K562 (cell line): Measurements from ENCODE around the gene GCHFR. TPM values are rescaled to one million over a fixed set of nuclear protein-coding genes. Genes with fewer than 3 reads are reported as not detected.

ENCODE experiments used
- BRD4 ChIP-seq: fragments of 200-600 bp; sonication (generic); IDR thresholded peaks from 2 replicates; pipeline ENCODE4 v1.6.1; 2017; ENCODE audit warnings: inconsistent platforms
- EHMT2 ChIP-seq: fragments of 450-650 bp; IDR thresholded peaks from 2 replicates; pipeline ENCODE4 v1.6.1; 2018; ENCODE audit warnings: antibody characterized with exemption
- FOXK2 ChIP-seq, 2 experiments: fragments of 450-650 bp; IDR thresholded peaks in 1 of 2; conservative IDR thresholded peaks in 1 of 2; 2 replicates each; pipeline ENCODE4 v1.6.1; 2016; ENCODE audit warnings: low read depth in 2 of 2, mild to moderate bottlenecking in 1 of 2
- KAT2B ChIP-seq: IDR thresholded peaks from one replicate; pipeline ENCODE4 v1.6.1; 2012; ENCODE audit warnings: low read depth, mild to moderate bottlenecking, control low read depth, inconsistent platforms, low read length, moderate library complexity
- KDM4B ChIP-seq, 2 experiments: fragments of 450-650 bp in 1 of 2; sonication (generic) in 1 of 2; IDR thresholded peaks; 2 replicates each; pipeline ENCODE4 v1.6.1; 2016 to 2017; ENCODE audit warnings: borderline replicate concordance in 2 of 2, antibody characterized with exemption in 1 of 2, low read depth in 1 of 2, mild to moderate bottlenecking in 1 of 2
- KHSRP ChIP-seq: fragments of 450-650 bp; IDR thresholded peaks from 2 replicates; pipeline ENCODE4 v1.6.1; 2017
- NR2C1 ChIP-seq, 2 experiments: fragments of 450-650 bp; IDR thresholded peaks; 2 replicates each; pipeline ENCODE4 v1.6.1; 2017; ENCODE audit warnings: mild to moderate bottlenecking in 2 of 2, antibody characterized with exemption in 1 of 2, inconsistent platforms in 1 of 2, missing compliant biosample characterization in 1 of 2, missing genetic modification characterization in 1 of 2
- PRPF4 ChIP-seq: fragments of 200-400 bp; formaldehyde crosslinking; IDR thresholded peaks from one replicate; pipeline ENCODE4 v1.6.1; 2017; ENCODE audit warnings: low read length, low read depth, mild to moderate bottlenecking; ENCODE audit not compliant: insufficient read depth, poor library complexity, severe bottlenecking
- SAP30 ChIP-seq: fragments of 200-600 bp; sonication (generic); IDR thresholded peaks from 2 replicates; pipeline ENCODE4 v1.6.1; 2012; ENCODE audit warnings: borderline replicate concordance, low read depth, mild to moderate bottlenecking, moderate library complexity, low read length, control low read depth, inconsistent platforms; ENCODE audit not compliant: insufficient read depth, poor library complexity, severe bottlenecking
- STAT5B ChIP-seq: fragments of 250-450 bp; sonication (Bioruptor Pico); IDR thresholded peaks from 2 replicates; pipeline ENCODE4 v1.8.0; 2021; ENCODE audit warnings: mild to moderate bottlenecking, inconsistent platforms
- ZEB2 ChIP-seq: fragments of 450-650 bp; IDR thresholded peaks from 2 replicates; pipeline ENCODE4 v1.6.1; 2016
- ZKSCAN1 ChIP-seq: fragments of 150-350 bp; IDR thresholded peaks from 2 replicates; pipeline ENCODE4 v1.6.1; 2016; ENCODE audit warnings: low read depth, low read length
- ZNF224 ChIP-seq: sonication (generic); formaldehyde crosslinking; IDR thresholded peaks from 2 replicates; pipeline ENCODE4 v1.8.0; 2022; ENCODE audit warnings: mild to moderate bottlenecking, missing genetic modification reagents
- ZNF263 ChIP-seq: sonication (generic); formaldehyde crosslinking; IDR thresholded peaks from 2 replicates; pipeline ENCODE4 v1.8.0; 2022; ENCODE audit warnings: mild to moderate bottlenecking, missing genetic modification reagents, borderline replicate concordance
- ZNF445 ChIP-seq: fragments of 250-450 bp; sonication (Bioruptor Pico); IDR thresholded peaks from 2 replicates; pipeline ENCODE4 v1.4.0; 2020; ENCODE audit warnings: low read depth, mild to moderate bottlenecking, moderate library complexity
- ZNF551 ChIP-seq: fragments of 250-450 bp; sonication (Bioruptor Pico); IDR thresholded peaks from 2 replicates; pipeline ENCODE4 v1.5.0; 2021; ENCODE audit warnings: mild to moderate bottlenecking, moderate library complexity
- ZSCAN29 ChIP-seq: fragments of 450-650 bp; IDR thresholded peaks from 2 replicates; pipeline ENCODE4 v1.6.1; 2017
- polyA plus RNA-seq, 8 experiments: library from polyadenylated mRNA; depleted of rRNA in 4 of 8; stranded (reverse) in 5 of 8; unstranded in 3 of 8; fragments of >200 nt; fragmentation: Nextera tagmentation in 2 of 8; fragmentation: Illumina TruSeq in 1 of 8; extraction: Ambion mirVana in 2 of 8; extraction: Trizol in 1 of 8; gene quantifications; 2 replicates each; pipeline versions ENCODE4 v1.2.1 to v1.2.3, GENCODE V29; 2011 to 2014; ENCODE audit warnings: inconsistent platforms in 1 of 8, missing spikeins in 1 of 8
- total RNA-seq, 7 experiments: library from RNA; depleted of rRNA in 6 of 7; stranded (reverse); fragments of >200 nt in 6 of 7; fragmentation: Illumina TruSeq in 2 of 7; extraction: Trizol in 2 of 7; gene quantifications; 2 replicates each; pipeline versions ENCODE4 v1.2.1 to v1.2.3, GENCODE V29; 2011 to 2021; ENCODE audit warnings: low replicate concordance in 1 of 7
- TF ChIP-seq, protein P1 (sequence below): fragments of 250-450 bp; sonication (Bioruptor Pico); IDR thresholded peaks from 2 replicates; pipeline ENCODE4 v1.4.0; 2020
- TF ChIP-seq, protein P2 (sequence below): IDR thresholded peaks from 3 replicates; pipeline ENCODE4 v1.6.1; 2011; ENCODE audit warnings: borderline replicate concordance, mild to moderate bottlenecking; ENCODE audit not compliant: insufficient read length, insufficient read depth
- TF ChIP-seq, protein P3 (sequence below): fragments of 250-450 bp; sonication (Bioruptor Pico); IDR thresholded peaks from 2 replicates; pipeline ENCODE4 v1.4.0; 2020

The GCHFR gene
- total and polyA plus RNA-seq, 9 of the 15 experiments (the other 6 are each of a cell fraction or from before 2014, with no cell fraction given): 8.7 to 83.5 (median 20.8) TPM

DNA sequence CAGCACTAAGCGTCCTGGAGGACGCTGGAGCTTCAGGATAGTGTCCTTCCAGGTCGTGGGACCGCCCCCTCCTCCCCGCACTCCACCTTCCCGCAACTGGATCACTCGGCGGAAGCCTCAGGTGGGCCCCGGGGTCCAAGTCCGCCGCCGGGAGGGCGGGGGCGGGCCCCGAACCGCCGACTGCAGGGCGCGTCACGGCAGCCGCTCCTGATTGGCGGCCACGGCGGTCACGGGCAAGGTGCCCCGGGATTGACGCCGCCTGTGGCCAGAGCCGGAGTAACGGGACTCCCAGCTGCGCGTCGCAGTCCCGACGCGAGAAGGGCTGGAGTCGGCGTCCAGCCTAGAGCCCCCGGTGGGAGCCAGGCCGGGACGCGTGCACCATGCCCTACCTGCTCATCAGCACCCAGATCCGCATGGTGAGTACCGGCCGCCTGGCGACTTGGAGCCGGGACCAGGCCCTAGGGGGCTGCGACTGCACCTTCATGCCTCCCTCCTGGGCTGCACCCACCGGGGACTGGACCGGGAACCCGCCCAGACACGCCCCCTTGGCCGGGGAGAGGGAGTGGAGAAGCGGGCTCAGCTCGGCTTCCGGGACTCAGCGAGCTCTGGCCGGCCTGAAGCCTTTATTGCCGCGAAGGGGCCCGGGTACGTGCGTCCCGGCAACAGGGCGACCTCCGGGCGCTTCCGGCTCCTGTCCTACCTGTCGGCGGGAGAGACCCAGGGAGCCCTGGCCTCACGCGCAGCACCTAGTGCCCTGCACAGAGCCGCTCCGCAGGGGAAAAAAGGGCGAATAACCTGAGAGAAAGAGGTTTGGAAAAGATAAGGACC lies at the start of gene GCHFR (continued):
- TF ChIP-seq STAT5B (CRISPR knock-in tag): no peak
- peak; percentile 28; the same call in 1 of the 2 replicates for TF ChIP-seq ZEB2
- TF ChIP-seq KAT2B: no peak
- TF ChIP-seq KDM4B (IDR thresholded peaks at IDR 0.05; ENCODE audit: borderline replicate concordance in 2 of 2, low read depth in 1 of 2): peak in 1 of 2 experiments; percentile 34; a peak in 1 of 4 replicates
- no peak for TF ChIP-seq ZNF224 (CRISPR knock-in tag)
- no peak for TF ChIP-seq NR2C1 (IDR thresholded peaks at IDR 0.05)
- no peak for TF ChIP-seq NR2C1 (tag; IDR thresholded peaks at IDR 0.05)
- TF ChIP-seq SAP30: peak; percentile 67
- TF ChIP-seq, protein P1, sequence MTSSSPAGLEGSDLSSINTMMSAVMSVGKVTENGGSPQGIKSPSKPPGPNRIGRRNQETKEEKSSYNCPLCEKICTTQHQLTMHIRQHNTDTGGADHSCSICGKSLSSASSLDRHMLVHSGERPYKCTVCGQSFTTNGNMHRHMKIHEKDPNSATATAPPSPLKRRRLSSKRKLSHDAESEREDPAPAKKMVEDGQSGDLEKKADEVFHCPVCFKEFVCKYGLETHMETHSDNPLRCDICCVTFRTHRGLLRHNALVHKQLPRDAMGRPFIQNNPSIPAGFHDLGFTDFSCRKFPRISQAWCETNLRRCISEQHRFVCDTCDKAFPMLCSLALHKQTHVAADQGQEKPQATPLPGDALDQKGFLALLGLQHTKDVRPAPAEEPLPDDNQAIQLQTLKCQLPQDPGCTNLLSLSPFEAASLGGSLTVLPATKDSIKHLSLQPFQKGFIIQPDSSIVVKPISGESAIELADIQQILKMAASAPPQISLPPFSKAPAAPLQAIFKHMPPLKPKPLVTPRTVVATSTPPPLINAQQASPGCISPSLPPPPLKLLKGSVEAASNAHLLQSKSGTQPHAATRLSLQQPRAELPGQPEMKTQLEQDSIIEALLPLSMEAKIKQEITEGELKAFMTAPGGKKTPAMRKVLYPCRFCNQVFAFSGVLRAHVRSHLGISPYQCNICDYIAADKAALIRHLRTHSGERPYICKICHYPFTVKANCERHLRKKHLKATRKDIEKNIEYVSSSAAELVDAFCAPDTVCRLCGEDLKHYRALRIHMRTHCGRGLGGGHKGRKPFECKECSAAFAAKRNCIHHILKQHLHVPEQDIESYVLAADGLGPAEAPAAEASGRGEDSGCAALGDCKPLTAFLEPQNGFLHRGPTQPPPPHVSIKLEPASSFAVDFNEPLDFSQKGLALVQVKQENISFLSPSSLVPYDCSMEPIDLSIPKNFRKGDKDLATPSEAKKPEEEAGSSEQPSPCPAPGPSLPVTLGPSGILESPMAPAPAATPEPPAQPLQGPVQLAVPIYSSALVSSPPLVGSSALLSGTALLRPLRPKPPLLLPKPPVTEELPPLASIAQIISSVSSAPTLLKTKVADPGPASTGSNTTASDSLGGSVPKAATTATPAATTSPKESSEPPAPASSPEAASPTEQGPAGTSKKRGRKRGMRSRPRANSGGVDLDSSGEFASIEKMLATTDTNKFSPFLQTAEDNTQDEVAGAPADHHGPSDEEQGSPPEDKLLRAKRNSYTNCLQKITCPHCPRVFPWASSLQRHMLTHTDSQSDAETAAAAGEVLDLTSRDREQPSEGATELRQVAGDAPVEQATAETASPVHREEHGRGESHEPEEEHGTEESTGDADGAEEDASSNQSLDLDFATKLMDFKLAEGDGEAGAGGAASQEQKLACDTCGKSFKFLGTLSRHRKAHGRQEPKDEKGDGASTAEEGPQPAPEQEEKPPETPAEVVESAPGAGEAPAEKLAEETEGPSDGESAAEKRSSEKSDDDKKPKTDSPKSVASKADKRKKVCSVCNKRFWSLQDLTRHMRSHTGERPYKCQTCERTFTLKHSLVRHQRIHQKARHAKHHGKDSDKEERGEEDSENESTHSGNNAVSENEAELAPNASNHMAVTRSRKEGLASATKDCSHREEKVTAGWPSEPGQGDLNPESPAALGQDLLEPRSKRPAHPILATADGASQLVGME (CRISPR knock-in tag): no peak
- TF ChIP-seq ZSCAN29: no peak
- TF ChIP-seq KHSRP: no peak
- TF ChIP-seq ZNF263 (CRISPR knock-in tag): peak; percentile 56
- TF ChIP-seq EHMT2: no peak
- no peak for TF ChIP-seq ZNF445
- TF ChIP-seq, protein P2, sequence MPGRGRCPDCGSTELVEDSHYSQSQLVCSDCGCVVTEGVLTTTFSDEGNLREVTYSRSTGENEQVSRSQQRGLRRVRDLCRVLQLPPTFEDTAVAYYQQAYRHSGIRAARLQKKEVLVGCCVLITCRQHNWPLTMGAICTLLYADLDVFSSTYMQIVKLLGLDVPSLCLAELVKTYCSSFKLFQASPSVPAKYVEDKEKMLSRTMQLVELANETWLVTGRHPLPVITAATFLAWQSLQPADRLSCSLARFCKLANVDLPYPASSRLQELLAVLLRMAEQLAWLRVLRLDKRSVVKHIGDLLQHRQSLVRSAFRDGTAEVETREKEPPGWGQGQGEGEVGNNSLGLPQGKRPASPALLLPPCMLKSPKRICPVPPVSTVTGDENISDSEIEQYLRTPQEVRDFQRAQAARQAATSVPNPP: no peak
- no peak for TF ChIP-seq FOXK2 (conservative IDR thresholded peaks at IDR 0.05 in 1 of 2, IDR thresholded peaks at IDR 0.05 in 1 of 2; ENCODE audit: low read depth in 2 of 2)
- TF ChIP-seq ZKSCAN1: no peak
- TF ChIP-seq, protein P3, sequence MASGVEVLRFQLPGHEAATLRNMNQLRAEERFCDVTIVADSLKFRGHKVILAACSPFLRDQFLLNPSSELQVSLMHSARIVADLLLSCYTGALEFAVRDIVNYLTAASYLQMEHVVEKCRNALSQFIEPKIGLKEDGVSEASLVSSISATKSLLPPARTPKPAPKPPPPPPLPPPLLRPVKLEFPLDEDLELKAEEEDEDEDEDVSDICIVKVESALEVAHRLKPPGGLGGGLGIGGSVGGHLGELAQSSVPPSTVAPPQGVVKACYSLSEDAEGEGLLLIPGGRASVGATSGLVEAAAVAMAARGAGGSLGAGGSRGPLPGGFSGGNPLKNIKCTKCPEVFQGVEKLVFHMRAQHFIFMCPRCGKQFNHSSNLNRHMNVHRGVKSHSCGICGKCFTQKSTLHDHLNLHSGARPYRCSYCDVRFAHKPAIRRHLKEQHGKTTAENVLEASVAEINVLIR (CRISPR knock-in tag): no peak
- TF ChIP-seq ZNF551 (CRISPR knock-in tag): no peak
- TF ChIP-seq BRD4: no peak
- no peak for TF ChIP-seq PRPF4
